GM19324 (cell line): ENCODE results near the gene PLAGL1.
"Not testable (repeated sequence)": the region's sequence is repeated elsewhere in the genome, so short reads cannot be mapped to it uniquely, and the experiment has no call there.

Experiments used
- ATAC-seq: cut with Tn5 transposase; IDR thresholded peaks from one replicate; pipeline ENCODE4 v1.9.1; 2021; ENCODE audit warnings: mild to moderate bottlenecking, moderate library complexity; ENCODE audit not compliant: unreplicated experiment, low FRiP score

Gene PLAGL1

DNA sequence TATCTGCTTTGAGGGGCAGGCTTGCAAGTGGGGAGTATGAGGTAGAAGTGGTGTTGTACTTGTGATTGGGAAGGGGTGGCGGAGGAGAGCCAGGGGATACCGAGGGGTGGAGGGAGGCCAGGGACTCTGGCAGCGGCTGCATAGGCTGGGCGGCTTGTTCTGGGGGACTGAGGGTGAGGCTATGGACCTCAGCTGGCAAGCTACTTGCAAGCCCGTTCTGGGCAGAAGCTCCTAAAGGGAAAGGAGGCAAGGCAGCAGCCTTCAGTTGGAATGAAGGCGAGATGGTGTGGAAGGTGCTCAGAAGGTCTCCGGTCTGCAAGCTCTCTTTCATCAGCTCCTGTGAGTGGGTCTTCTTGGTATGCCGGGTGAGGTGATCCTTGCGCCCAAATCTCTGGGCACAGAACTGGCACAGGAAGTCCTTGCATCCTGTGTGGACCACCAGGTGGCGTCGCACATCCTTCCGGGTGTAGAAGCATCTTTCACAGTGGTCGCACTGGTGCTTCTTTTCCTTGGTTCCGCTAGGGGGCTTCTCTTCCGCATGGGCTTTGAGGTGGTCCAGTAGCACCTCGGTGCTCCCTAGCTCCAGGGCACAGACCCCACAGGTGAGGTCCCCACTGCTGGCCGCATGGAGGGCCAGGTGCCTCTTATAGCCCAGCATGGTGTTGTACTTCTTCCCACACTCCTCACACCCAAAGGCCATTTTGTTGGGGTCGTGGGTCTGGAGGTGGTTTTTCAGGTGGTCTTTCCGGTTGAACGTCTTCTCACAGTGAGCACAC lies 66.0 kb downstream of the PLAGL1 start:
- peak; percentile 50 for ATAC-seq

DNA sequence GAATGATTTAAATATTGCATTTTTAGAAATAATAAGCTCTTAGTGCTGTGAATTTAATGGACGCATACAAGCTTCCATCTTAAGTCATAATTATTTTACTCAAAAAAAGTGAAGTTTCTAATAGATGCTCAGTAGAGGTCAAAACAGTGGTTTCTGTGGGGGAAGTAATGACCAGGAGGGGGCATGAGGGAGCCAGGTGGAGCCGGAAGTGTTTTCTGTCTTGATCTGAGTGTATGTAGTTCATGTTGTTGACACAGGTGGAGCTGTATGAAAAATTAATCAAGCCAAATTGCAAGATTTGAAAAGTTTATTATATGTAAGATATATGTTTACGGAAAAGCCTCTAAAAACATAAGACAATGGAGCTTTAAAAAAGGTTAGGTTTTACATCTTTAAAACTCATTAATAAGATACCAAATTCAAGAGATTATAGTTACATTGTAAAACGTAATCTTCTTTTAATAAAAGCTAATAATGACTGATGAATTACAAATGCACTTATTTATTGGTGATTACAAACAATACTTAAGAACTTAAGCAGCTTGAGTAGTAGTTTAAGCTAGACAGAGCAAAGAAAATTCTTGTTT lies 68.0 kb downstream of the PLAGL1 start:
- ATAC-seq, result peak; percentile 91

DNA sequence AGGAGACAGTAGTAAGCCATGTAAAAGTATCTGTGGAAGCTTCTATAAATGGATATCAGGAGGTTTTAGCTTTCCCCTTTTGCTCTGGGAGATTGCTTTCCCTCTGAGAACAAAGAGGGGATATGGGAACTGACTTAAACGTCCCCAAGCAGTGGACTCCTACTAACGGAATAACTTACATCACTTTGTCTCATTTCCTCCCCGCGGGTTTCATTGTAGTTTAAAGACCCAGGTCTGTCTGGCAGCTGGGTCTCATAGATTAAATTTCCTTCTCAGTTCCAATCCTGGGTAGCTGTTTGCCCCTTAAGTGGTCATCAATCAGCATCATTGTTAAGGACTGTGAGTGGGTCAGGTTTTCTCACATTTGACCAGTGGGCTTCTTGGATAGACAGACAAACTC lies 68.7 kb downstream of the PLAGL1 start:
- no peak for ATAC-seq

DNA sequence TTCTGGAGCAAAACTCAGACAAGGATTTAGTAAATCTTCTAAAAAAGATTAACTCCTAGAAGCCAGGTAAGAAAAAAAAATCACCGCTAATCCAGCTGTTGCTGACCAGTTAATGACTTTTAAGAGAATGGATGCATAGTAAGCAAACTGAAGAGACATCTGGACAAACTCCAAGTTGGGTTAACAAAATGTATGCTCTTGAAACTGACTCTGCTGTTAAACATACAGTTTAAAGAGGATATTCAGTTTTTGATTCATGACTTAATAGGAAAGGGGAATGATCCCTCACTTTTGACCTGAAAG lies 70.4 kb downstream of the PLAGL1 start:
- no peak for ATAC-seq

DNA sequence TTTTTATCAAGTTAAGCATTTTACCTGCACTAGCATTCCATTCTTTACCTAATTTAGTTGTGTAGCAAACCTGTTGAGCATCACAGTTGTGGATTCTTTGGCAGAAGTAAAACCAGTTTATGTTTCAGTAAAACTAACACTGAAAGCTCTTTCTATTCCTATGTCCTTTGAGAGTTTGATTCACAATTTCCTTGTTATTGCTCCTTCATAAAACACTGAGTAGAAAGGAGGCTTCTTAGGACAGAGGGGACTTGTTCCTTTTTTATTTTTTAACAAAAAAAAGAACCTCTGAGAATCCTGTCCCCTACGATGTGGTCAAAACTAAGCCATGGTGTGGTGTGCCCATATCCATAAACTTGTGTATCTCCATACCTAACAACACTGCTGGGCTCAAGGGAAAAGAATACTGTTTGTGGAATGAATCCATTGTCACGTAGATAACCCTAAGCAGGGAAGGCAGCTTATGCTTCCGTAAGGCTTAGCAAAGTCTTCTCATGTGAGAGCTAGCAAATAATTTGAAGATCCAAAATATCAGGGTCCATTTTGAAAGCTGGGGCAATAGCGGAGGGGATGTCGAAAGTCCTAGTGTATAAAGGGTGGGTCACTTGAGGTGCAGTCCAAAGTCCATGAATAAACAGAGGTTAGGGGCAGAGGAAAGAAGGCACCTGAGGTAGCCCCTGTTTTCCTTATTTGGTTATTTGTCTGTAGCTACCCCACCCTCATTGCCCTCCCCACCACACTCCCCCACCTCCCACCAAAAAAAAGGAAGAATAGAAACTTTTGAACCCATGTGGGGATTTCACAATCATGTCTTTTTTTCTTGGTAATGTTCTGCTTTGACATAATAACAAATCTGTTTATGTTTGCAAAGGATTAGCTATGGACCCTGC lies 71.0 kb downstream of the PLAGL1 start:
- ATAC-seq, result no peak

DNA sequence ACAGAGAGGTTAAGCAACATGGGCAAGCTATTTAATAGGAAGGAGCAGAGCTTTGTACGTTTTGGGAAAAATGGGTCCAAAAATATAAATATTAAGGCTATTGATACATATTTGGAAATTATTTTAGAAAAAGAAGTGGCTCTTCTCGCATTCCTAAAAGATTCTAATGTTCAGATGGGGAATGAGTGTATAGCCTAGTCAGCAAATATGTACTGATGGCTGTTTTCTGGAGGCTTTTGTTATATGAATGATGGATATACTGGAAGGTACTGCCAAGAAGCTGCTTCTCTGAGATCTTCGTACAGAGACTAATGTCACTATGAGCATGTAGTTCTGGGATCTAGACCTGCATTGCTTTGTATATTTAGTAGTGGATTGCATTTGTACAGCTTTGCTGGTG lies 71.7 kb downstream of the PLAGL1 start:
- ATAC-seq, result no peak

DNA sequence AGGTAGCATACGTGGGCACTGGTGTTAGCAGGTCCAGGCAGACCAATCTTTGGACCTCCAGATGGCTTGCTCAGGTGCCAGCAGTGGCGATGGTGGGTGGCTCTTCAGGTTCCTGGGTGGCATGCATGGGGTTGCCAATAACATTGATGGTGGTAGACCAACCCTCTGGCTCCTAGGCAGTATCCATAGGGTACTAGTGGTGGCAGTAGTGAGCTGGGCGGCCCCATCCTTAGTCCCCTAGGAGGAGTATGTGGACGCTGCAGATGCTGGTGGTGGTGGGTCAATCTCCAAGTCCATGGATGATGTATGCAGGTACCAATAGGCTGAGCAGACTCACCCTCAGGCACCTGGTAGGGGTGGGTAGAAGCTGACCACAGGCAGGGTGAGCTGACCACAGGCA lies 73.2 kb downstream of the PLAGL1 start:
- ATAC-seq, result no peak

DNA sequence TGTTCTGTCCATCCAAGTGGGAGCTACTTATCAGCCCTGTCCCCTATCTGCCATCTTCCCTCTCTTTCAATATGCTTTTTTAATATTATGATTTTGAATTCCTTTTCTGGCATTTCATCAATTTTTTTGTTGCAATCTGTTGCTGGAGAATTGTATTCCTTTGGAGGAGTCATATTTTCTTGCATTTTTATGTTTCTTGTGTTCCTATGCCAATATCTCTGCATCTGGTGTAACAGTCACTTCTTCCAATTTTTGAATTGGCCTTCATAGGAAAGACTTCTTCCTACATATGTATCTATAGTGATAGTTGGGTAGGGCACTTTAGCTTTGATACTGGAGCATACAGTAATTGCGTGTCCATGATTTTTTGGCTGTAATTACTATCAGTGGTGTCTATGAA lies 73.7 kb downstream of the PLAGL1 start:
- ATAC-seq, result no peak

DNA sequence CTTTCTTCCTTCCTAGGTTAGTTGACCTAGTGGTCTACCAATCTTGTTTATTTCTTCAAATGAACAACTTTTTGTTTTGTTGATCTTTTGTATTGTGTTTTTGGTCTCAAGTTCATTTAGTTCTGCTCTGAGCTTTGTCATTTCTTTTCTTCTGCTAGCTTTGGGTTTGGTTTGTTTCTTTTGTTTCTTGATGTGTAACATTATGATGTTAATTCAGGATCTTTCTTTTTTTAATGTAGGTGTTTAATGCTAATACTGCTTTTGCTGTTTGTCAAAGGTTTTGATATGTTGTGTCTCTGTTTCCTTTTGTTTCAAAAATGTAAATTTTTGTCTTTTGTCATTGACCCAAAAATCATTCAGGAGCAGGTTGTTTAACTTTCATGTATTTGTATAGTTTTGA lies 78.1 kb downstream of the PLAGL1 start:
- no peak for ATAC-seq

DNA sequence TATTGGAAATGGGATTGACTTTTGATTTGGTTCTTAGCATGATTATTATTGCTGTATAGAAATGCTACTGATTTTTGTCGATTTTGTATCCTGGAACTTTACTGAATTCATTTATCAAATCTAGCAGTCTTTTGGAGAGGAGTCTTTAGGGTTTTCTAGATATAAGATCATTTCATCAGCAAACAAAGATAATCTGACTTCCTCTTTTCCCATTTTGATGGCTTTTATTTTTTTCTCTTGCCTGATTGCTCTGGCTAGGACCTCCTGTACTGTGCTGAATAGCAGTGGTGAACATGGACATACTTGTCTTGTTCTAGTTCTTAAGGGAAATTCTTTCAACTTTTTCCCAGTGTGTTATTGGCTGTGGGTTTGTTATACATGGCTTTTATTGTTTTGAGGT lies 79.2 kb downstream of the PLAGL1 start:
- ATAC-seq, result no peak

DNA sequence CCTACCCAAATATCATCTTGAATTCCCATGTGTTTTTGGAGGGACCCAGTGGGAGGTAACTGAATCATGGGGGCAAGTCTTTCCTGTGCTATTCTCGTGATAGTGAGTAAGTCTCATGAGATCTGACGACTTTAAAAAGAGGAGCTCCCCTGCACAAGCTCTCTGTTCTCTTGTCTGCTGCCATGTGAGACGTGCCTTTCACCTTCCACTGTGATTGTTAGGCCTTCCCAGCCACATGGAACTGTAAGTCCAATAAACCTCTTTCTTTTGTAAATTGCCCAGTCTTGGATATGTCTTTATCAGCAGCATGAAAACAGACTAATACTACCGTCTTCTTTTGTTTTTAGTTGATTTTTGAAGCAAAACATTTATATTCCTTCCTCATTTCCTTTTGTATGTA lies 91.0 kb downstream of the PLAGL1 start:
- not testable (repeated sequence) for ATAC-seq

DNA sequence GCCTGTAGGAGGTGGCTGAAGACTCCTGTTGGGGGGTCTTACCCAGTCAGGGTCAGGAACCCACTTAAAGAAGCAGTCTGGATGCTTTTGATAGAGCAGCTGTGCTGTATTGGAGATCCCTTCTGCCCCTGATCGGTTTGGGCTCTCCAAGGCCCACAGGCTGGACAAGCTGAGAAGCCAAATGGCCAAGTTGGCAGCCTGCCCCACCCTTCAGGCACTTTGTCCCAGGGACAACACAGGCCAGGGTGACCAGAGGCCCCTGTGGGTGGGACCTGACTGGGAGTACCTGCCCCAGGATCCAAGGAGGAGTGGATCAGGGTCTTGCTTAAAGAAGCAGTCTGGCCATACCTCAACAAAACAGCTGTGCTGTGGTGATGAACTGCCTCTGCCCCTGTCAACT lies 95.4 kb downstream of the PLAGL1 start:
- no peak for ATAC-seq

DNA sequence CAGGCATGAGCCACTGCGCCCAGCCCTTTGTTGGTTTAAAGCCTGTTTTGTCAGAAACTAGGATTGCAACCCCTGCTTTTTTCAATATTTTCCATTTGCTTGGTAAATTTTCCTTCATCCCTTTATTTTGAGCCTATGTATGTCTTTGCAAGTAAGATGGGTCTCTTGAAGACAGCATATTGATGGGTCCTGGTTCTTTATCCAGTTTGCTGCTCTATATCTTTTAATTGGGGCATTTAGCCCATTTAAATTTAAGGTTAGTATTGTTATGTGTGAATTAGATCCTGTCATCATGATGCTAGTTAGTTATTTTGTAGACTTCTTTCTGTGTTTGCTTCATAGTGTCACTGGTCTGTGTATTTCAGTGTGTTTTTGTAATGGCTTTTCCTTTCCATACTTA lies 97.0 kb downstream of the PLAGL1 start:
- no peak for ATAC-seq

DNA sequence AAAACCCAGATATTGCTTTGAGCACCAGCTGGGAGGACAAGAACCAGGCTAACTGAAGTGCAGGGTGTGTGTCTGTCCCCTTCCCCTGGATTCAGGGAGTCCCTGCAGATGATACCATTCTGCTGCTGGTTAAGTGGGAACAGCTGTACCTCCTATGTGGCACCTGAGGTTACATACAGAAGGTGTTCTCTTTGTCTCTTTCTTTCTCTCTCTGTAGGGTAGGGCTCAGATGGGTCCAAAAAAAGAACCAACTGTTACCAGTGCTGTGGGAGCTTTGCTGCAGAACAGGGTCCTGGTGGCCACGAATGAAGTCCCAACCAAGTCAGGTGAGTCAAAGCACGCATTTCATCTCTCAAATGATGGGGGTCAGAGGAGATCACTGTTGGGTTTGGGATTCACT lies 105.2 kb downstream of the PLAGL1 start:
- ATAC-seq, result no peak

DNA sequence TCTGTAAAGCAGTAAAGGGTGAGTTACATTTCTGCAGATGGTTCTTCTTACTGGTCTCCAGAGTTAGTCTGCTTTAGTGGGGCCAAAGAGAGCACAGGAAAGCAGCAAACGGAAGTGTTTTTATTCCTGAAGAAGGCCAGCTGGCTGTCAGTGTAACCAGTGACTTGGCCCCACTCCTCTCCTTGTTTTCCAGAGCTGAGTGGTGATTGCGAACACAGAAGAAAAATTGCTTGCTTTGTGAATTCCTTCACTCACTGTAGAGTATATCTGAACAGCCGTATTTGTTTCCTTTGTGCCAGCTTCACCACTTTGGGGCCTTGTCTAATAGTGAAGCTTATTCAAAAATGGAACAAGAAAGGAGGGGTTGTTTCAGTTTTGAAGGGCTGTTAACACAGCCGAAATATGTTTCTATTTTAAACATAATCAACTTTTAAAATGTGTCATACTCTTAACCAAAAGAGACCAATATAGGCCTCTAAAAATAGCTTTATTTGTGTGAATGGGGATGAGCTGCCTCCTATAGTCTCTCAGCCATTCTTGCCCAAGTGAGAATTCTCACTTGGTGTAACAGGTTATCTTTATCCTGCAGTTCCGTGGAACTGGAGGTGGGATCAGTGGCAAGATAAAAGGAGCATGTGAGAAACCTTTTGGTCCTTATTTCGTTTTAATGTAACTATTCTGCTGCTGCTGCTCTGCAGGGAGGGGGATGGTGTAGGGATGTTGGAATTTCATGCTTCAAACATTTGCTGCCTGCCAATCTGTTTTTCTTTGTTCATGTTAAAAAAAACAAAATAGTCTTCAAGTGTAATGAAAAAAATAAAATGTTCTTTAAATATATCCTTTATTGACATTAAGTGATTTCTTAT lies 105.9 kb downstream of the PLAGL1 start:
- peak; percentile 97 for ATAC-seq

DNA sequence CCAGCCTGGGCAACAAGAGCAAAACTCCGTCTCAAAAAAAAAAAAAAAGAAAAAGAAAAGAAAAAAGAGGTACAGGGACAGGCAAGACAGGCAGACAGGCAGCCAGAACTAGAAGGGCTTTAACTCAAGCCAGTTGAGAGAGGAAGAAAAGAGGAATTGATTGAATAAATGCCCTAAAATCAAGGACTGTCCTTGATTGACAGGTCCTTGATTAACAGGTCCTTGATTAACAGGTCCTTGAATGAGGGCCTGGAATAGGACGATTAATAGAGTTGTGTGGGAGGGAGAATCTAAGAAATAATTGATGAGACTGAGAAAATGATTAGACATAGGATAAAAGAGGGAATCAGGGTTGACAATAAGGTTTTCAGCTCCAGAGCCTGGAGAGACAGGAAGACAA lies 107.7 kb downstream of the PLAGL1 start:
- no peak for ATAC-seq

DNA sequence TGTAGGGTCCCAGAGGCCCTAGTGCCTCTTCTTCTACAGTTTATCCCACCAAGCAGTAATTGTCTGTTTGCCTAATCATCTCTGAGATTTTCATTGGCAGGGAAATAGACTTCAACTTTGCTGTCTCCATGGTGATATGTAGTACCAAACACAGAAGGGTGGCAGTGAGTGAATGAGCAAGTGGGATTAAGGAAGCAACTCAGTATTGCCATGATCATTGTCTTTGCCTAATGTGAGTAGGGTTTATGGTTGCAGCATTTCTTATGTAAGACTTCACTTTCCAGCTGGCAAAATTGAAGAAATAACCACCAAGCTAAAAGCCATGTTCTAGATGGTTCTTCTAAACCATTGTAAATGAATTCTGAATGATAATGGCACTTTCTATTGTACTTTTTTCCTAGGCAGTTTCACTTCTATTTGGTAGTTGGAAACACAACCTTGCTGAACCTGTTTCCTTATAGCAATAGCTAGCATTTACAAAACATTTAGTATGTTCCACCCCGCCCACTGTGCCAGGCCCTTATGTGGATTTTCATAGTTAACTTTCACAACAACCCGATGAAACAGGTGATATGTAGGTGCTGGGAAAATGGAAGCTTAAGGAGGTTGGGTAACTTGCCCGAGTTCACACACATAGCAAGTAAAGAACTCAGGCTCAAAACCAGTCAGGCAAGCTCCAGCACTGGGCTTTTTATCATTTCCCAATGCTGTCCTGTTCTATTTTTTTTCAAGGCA lies 111.8 kb downstream of the PLAGL1 start:
- no peak for ATAC-seq

DNA sequence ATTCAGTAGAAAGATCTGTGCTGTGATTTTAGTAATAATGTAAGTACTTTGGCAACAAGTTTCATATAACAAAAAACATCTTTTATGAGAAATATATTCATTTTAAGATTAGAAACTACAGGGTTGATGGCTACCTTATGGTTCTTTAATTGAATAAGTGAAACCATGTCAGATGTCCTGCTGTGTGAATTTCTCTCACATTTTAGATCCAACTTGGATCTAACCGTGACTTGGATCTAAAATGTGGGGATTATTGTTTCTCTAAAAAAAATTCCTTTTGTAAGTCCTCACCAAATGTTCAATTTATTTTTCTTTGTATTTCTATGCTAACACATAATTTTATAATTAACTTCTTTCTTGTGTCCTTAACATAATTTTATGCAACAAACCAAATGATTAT lies 113.4 kb downstream of the PLAGL1 start:
- ATAC-seq, result no peak
